Measurements from ENCODE around the gene CEP128.

CEP128 gene

DNA sequence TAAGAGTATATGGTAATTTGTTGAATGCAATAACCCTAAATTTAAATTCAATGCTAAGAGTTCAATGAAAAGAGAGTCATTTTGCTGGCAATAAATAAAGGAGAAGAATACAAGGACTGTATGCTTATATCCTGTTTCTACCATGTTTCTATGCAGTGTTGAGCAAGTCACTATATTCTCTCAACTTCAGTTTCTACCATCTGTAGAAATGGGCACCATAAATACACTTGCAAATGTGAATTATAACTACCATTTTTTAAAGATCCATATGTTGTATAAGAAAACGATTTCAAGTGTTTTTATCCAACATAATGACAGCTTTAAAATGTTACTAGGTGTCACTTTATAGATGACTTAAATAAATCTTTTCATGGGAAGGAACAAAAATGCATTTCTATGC lies 170.3 kb downstream of the CEP128 start:
- no peak for DNase-seq (ENCODE audit: low read depth in 2 of 2)

- no peak for DNase-seq (ENCODE audit: low read depth in 2 of 2)
Observed at GRCh38 chr14:80770114-80770908, 171.2 kb downstream of the CEP128 start.

- no peak for DNase-seq (ENCODE audit: low read depth in 2 of 2)
Observed at GRCh38 chr14:80768646-80769045, 172.9 kb downstream of the CEP128 start.

- DNase-seq (ENCODE audit: low read depth in 2 of 2) = no peak
Observed at GRCh38 chr14:80764921-80765507, 176.5 kb downstream of the CEP128 start.

DNA sequence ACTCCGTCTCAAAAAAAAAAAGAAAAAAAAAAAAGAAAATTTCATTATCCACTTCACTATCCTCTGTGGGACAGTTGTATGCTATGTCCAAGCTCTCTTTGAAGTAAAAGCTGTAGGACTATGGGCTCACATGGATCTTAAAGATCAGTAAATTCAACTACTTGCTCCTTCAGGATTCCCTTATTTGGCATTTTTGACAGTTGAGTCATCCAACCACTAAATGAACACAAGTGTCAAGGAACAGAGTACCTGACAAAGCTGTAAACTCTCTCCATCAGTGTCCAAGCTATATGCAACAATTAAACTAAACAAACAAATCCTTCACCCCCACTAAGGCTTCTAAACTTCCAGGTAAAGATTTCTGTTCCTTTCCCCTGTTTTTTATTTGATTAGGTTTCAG lies 177.0 kb downstream of the CEP128 start:
- DNase-seq (ENCODE audit: low read depth in 2 of 2) = no peak

GRCh38 chr14:80762641-80763228 lies 178.8 kb downstream of the CEP128 start:
- no peak for DNase-seq (ENCODE audit: low read depth in 2 of 2)

DNA sequence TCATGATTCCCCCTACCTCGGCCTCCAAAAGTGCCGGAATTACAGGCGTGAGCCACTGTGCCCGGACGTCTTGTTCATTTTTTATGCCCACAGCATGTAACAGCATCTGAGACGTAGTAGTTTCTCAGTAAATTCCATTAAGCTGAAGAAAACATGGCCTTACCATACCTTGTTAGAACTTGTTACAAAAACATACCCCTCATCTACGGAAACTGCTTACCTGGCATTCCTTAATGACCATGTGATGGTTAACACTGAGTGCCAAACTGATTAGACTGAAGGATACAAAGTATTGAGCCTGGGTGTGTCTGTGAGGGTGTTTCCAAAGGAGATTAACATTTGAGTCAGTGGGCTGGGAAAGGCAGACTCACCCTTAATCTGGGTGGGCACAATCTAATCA lies 186.8 kb downstream of the CEP128 start:
- no peak for DNase-seq (ENCODE audit: low read depth in 2 of 2)

GRCh38 chr14:80751285-80751684 lies 190.3 kb downstream of the CEP128 start:
- DNase-seq (ENCODE audit: low read depth in 2 of 2) = no peak

- no peak for DNase-seq (ENCODE audit: low read depth in 2 of 2)
Observed at GRCh38 chr14:80726211-80726610, 215.3 kb downstream of the CEP128 start.

GRCh38 chr14:80718940-80719339 lies 222.6 kb downstream of the CEP128 start:
- no peak for DNase-seq (ENCODE audit: low read depth in 2 of 2)

- no peak for DNase-seq (ENCODE audit: low read depth in 2 of 2)
Observed at GRCh38 chr14:80714474-80714873, 227.1 kb downstream of the CEP128 start.

DNA sequence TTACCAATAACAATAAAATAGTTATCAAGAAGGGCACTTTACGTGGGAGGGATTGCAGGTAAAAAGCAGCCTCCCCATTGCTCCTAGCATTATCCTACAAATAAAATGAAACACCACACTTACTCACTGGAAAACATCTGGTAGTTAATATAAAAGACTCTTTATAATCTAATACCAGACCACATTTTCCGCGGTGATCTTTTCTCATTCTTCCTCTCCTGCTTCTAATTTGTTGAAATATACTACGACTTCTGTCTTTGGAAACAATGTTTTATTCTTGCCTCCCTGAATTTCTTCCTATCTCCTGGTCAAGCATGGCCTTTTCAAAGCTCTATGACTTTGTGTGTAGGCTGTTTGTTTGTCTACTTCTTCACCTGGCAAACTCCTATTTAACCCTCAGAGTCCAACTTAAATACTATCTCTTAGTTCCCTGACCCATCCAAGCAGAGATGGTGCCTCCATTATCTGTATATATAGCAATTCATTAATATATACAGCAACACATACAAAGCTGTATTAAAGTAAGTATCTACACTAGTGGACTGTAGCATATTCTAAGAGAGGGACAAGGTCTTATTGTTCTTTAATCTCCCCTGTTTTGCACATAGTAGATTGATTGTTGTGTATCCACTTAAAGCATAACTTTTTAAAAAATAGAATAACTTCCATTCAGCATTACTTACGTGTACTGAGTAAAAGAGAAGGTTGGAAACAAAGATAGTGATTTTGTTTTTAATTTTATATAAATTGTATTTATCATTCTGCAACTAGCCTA lies 228.3 kb downstream of the CEP128 start:
- DNase-seq (ENCODE audit: low read depth in 2 of 2) = no peak

GRCh38 chr14:80705241-80705980 lies 236.1 kb downstream of the CEP128 start:
- DNase-seq (ENCODE audit: low read depth in 2 of 2) = no peak

DNA sequence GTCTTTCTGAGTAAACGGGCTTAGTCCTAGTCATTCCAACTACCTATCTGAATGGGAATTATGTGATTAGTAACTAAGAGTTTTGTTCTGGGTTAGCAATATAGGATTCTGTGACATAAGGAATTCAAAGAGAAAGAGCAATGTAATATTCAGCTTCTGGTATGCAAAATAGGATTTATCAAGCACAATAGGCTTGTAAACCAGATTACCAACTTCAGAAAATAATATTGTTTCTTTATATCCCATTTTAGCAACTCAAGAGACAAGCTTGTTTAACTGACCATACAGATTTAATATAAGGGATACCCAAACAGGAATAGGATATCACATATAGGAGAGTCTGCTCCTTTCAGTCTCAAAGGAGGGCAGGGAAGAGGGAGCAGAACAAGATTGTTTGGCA lies 240.9 kb downstream of the CEP128 start:
- DNase-seq (ENCODE audit: low read depth in 2 of 2) = no peak

- no peak for DNase-seq (ENCODE audit: low read depth in 2 of 2)
Observed at GRCh38 chr14:80699861-80700260, 241.7 kb downstream of the CEP128 start.

GRCh38 chr14:80698974-80699373 lies 242.6 kb downstream of the CEP128 start:
- no peak for DNase-seq (ENCODE audit: low read depth in 2 of 2)

DNA sequence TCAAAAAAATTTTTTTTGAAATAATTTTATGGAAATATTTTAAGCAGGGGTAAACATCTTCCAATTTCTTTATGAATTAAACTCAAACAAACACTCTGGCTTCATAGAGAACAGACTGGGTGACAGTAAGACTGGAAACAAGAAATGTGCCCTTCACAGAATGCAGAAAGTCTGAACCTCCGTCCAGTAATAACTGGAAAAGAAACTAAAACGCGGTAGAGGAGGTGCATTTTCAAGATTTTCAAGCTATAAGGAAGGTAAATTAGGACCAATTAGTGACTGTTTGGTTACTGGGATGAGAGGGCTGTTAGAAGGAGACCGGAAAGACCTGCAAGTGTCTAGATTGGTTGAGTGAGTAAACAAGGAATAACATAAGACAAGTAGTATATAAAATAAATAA lies 245.7 kb downstream of the CEP128 start:
- DNase-seq (ENCODE audit: low read depth in 2 of 2) = no peak

GRCh38 chr14:80692903-80693302 lies 248.6 kb downstream of the CEP128 start:
- DNase-seq (ENCODE audit: low read depth in 2 of 2) = no peak

DNA sequence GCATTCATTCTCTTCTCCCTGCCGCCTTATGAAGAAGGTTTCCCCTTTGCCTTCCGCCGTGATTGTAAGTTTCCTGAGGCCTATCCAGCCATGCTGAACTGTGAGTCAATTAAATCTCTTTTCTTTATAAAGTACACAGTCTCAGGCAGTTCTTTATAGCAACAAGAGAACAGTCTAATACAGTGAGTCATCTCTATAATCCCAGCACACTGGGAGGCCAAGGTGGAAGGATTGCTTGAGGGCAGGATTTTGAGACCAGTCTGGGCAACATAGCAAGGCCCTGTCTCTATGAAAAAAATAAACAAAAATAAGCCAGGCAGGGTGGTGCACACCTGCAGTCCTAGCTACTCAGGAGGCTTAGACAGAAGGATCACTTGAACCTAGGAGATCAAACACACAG lies 259.9 kb downstream of the CEP128 start:
- DNase-seq (ENCODE audit: low read depth in 2 of 2) = no peak

DNA sequence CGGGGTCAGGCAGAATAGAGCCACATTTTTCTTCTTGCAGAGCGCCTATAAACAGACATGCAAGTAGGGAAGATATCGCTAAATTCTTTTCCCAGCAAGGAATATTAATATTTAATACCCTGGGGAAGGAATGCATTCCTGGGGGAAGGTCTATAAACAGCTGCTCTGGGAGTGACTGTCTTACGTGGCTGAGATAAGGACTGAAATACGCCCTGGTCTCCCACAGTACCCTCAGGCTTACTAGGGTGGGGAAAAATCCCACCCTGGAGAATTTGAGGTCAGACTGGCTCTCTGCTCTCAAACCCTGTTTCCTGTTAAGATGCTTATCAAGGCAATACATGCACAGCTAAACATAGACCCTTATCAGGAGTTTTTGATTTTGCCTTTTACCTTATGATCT lies 262.3 kb downstream of the CEP128 start:
- no peak for DNase-seq (ENCODE audit: low read depth in 2 of 2)

DNA sequence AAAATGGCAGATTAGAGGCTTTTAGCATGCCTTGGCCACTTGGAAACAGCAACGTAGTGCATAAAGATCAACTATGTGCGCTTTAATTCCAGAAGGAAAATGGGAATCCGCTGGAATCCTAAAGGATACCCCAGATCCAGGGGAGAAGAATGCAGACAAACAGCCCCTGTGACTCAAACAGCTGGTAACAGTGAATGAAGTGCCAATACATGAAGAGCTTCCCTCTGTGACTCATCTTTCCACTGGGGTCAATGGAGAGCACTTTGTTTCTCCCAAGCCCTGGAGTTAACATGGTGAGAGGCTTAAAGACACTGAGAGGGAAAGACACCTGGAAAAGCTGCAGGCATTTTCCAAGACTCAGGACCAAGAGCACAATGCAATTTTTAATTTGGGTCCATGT lies 263.1 kb downstream of the CEP128 start:
- DNase-seq (ENCODE audit: low read depth in 2 of 2) = no peak

DNA sequence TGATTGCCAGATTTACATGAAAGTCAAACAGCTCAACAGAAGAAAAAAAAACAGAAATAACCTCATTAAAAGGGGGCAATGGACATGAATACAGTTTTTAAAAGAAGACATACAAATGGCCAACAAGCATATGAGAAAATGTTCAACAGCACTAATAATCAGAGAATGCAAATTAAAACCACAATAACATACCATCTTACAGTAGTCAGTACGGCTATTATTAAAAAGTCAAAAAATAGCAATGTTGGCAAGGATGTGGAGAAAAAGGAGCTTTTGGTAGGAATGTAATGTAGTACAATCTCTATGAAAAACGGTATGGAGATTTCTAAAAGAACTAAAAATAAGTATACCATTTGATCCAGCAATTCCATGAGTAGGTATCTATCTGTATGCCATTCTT lies 272.1 kb downstream of the CEP128 start:
- no peak for DNase-seq (ENCODE audit: low read depth in 2 of 2)

Measured in stimulated activated CD4-positive, alpha-beta T cell treated with anti-CD3 and anti-CD28 coated beads, Interleukin-4, amount 100 ng/mL, for 48 hours (primary cell).